AG04450 (cell line): ENCODE data around the gene ADGRD1. TPM values are rescaled to one million over a fixed set of nuclear protein-coding genes. Genes with fewer than 3 reads are reported as not detected.

Experiments
- CTCF ChIA-PET: fragments of 300-600, 350-600 bp; formaldehyde crosslinking; extraction: SDS; loops from one replicate; lab custom pipeline; 2022; ENCODE audit warnings: antibody characterized with exemption, inconsistent platforms; lab: Charles Lee
- POLR2A ChIA-PET: fragments of 350-600 bp; formaldehyde crosslinking; extraction: SDS; loops from one replicate; lab custom pipeline; 2021; ENCODE audit warnings: antibody characterized with exemption, inconsistent platforms; lab: Yijun Ruan, JAX
- DNase-seq: peaks from one replicate; pipeline ENCODE4 v3.0.0-alpha.2; 2011; ENCODE audit warnings: low read depth, low spot score
- H3K27ac ChIP-seq: one replicate; pipeline ENCODE4 v1.5.1; 2012; ENCODE audit warnings: low read depth, low read length, control low read depth
- H3K27me3 ChIP-seq: one replicate; pipeline ENCODE4 v1.6.0; 2012; ENCODE audit warnings: low read length; ENCODE audit not compliant: control insufficient read depth, insufficient read depth
- H3K4me3 ChIP-seq: 2 replicates; pipeline ENCODE4 v1.5.1; 2011; ENCODE audit warnings: mild to moderate bottlenecking, low read depth, low read length, control low read depth
- H3K9me3 ChIP-seq: 2 replicates; pipeline ENCODE4 v1.5.1; 2012; ENCODE audit warnings: low read length; ENCODE audit not compliant: control insufficient read depth, insufficient read depth
- polyA plus RNA-seq: library from polyadenylated mRNA; depleted of rRNA; stranded (reverse); fragments of >200 nt; gene quantifications from 2 replicates; pipeline ENCODE4 v1.2.3, GENCODE V29; 2011
- TF ChIP-seq, protein P1 (sequence below): IDR thresholded peaks from 2 replicates; pipeline ENCODE4 v1.5.1; 2011; ENCODE audit warnings: low read depth, low read length, control low read depth, inconsistent platforms

ADGRD1 gene
- polyA plus RNA-seq, 1 experiment: 0.05 TPM

DNA sequence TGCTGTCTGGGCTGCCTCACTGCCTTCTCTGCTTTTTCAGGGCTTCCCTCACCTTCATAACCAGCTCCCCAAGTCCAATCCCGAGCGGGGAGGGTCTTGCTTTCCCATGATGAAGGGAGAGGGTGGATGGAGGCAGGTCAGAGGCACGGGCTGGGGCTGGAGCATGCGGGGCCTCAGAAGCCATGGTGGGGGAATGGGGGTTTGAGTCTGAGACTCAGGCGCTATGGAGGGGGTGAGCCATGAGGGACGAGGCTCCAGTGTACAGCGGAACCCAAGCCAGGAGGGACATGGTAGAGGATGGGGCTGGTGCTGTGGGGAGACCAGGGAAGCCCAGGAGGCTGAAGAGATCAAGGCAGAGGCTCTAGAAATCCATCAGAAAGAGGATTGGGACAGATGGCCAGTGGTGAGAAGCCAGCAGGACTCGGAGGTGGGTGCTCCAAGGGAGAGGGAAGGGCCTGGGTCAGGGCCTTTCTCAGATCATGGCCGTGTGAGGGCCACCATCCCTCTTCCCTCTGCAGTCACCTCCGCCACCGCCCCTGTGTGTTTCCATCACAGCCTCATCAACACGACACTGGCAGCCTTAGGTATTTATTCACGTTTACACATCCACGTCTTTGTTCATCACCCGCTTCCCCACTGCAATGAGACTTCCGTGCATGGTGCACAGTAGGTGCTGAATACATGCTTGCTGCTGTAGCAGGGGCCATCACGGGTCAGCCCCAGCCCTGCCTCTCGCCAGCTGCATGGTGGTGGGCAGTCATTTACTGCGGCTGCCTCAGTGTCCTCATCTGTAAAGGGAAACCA is 144.7 kb downstream of the ADGRD1 start:
- CTCF ChIA-PET: no interaction called here
- peaks cover 73% of the 10 kb centered on the region for H3K9me3 ChIP-seq

GRCh38 chr12:131100031-131100674 is 146.4 kb downstream of the ADGRD1 start:
- H3K27me3 ChIP-seq: no peaks in the 10 kb centered on the region
- CTCF ChIA-PET: no interaction called here
- POLR2A ChIA-PET: no interaction called here
- no peak for DNase-seq
- peaks cover 73% of the 10 kb centered on the region for H3K9me3 ChIP-seq
- H3K27ac ChIP-seq: no peak overlapping the region
- no peak overlapping the region for H3K4me3 ChIP-seq
- TF ChIP-seq, protein P1, sequence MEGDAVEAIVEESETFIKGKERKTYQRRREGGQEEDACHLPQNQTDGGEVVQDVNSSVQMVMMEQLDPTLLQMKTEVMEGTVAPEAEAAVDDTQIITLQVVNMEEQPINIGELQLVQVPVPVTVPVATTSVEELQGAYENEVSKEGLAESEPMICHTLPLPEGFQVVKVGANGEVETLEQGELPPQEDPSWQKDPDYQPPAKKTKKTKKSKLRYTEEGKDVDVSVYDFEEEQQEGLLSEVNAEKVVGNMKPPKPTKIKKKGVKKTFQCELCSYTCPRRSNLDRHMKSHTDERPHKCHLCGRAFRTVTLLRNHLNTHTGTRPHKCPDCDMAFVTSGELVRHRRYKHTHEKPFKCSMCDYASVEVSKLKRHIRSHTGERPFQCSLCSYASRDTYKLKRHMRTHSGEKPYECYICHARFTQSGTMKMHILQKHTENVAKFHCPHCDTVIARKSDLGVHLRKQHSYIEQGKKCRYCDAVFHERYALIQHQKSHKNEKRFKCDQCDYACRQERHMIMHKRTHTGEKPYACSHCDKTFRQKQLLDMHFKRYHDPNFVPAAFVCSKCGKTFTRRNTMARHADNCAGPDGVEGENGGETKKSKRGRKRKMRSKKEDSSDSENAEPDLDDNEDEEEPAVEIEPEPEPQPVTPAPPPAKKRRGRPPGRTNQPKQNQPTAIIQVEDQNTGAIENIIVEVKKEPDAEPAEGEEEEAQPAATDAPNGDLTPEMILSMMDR: no peak

More for the DNA sequence above, 144.7 kb downstream of the ADGRD1 start:
- Histone ChIP-seq H3K27ac (no peak overlapping the region), H3K4me3 (no peak overlapping the region), H3K27me3 (no peaks in the 10 kb centered on the region)
- POLR2A ChIA-PET: no interaction called here
- DNase-seq: no peak
- TF ChIP-seq, protein P1: no peak

DNA sequence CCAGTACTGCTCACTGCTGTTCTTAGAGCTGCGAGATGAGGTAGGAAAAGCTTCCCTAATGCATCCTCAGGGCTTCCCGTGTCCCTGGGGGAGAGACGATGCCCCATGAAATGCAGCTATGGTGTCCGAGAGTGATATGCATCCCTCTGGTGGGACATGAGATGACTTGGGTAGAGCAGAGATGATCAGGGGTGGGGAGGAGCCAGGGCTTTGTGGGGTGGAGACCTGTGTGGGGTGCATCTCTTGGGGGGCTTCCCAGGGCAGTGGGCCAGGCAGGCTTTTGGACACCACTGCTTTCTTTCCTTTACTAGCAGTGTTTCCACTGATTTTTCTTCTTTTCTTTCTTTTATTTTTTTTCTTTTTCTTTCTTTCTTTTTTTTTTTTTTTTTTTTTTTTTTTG is 147.3 kb downstream of the ADGRD1 start:
- CTCF ChIA-PET: interaction anchor here (0.6 kb wide), 1 partner anchor 297 kb away, joined by 4 read pairs; no protein-coding TSS in a partner anchor
- no peak for DNase-seq

DNA sequence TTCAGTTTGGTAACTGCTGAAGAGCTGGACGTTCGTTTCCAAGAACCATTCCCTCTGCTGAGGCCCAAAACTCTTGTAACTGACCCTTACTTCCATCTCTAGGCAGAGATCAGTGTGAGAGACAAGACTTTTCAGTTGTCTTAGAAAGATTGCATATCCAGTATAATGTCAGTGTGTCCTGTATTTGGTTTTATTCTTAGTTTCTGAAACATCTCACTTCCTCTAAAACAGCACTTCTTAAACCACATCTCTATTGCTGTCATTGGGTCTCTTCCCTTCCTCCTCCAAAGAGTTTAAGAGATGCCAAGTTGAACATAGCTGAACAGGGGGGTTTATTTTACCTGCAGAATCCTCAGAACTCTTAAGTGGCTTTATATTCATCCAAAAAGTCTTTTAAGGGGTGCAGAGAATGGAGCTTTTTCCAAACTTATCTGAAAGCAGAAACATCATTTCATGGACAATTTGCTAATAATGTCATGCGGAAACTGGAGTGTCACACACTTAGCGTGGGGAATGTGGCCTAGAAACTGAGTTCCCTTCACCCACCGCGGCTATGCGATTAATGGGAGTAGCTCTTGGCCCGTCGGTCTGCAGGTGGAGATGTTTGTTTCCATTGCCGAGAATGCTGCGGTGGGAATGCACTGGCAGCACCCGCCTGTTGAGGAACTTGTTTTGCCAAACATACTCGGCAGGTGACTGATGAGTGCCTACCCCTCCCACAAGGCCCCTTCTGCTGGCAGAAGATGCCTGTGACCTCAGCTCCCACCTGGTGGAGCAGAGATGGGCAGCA is 148.2 kb downstream of the ADGRD1 start:
- ChIA-PET POLR2A (no interaction called here), CTCF (no interaction called here)
- Histone ChIP-seq H3K27ac (no peak overlapping the region), H3K9me3 (peaks cover 71% of the 10 kb centered on the region), H3K27me3 (no peaks in the 10 kb centered on the region), H3K4me3 (no peak overlapping the region)
- DNase-seq: no peak
- TF ChIP-seq, protein P1: no peak

More for the DNA sequence above, 147.3 kb downstream of the ADGRD1 start:
- TF ChIP-seq, protein P1: no peak
- POLR2A ChIA-PET: no interaction called here
- H3K4me3 ChIP-seq: no peak overlapping the region
- H3K27me3 ChIP-seq: no peaks in the 10 kb centered on the region
- peaks cover 73% of the 10 kb centered on the region for H3K9me3 ChIP-seq
- H3K27ac ChIP-seq: no peak overlapping the region
